Stimulated activated CD4-positive, alpha-beta T cell treated with anti-CD3 and anti-CD28 coated beads, Interleukin-1b, Interleukin-23, amount 100 ng/mL, for 4 hours (primary cell): ENCODE measurements around the gene BCAM.

Experiments
- DNase-seq, 2 donors: peaks; one replicate each; pipeline ENCODE4 v3.0.0-alpha.2; 2020; ENCODE audit warnings: low read depth in 2 of 2

BCAM gene

DNA sequence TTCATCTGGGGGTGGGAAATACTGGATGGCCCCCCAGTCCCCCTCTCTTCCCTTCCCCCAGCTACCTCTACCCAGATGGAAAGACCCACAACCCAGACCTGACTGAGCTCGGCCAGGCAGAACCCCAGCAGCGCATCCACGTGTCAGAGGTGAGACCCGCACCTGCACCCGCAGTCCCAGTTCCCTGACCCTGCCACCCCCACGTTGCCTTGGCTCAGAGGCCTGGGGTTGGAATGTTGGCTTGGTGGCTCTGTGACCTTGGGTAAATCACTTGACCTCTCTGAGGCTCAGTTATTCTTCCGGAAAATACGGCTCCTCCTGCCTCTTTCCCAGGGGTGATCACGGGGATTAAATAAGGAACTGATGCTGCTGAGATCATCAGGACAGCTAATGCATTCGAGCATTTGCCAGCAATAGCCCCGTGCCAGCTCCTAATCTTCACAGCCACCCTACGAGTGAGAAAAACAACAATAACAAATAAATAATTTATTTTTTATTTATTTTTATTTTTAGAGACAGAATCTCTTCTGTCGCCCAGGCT, 18.9 kb upstream of the BCAM start:
- no peak for DNase-seq

DNA sequence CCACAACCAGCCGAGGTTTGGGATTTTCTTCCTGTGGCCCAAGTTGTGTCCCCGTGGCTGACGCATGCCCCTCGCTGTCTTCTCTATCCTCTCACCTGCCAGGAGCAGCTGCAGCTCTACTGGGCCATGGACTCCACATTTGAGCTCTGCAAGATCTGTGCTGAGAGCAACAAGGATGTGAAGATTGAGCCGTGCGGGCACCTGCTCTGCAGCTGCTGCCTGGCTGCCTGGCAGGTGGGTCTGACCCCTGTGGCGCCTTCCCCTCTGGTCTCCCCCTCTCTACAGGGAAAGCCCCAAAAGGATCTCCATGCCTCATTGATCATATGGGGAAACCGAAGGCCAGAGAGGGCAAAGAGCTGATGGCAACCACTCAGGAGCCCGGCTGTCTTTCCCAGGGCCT, 16.6 kb upstream of the BCAM start:
- no peak for DNase-seq

DNA sequence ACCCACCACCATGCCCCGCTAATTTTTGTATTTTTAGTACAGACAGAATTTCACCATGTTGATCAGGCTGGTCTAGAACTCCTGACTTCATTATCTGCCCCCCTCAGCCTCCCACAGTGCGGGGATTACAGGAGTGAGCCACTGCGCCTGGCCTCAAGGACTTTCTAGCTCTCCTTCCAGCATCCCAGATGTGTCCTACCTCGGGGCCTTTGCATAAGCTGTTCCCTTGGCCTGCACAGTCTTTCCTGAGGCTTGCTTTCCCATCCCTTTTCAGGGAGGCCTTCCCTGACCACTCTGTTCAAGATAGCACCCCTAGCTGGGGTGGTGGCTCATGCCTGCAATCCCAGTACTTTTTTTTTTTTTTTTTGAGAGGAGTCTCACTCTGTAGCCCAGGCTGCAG, 14.3 kb upstream of the BCAM start:
- no peak for DNase-seq

DNA sequence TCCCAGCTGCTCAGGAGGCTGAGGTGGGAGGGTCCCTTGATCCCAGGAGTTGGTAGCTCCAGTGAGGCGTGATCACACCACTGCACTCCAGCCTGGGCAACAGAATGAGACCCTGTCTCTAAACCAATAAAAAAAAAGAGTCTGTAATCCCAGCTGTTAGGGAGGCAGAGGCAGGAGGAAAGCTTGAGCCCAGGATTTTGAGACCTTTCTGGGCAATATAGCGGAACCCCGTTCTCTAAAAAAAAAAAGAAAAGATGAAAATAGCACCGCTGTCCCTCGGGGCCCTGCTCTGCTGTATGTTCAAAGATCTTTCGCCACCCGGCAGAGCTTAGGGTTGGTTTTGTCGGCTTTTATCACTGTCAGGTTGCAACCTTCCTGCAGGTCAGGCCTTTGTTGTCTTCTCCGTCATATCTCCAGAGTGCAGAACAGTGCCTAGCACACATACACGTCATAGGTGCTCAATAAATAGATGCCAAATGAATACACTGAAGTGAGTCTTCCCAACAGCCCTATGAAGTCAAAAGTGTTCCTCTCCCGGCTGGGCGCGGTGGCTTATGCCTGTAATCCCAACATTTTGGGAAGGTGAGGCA, 13.4 kb upstream of the BCAM start:
- DNase-seq: no peak

DNA sequence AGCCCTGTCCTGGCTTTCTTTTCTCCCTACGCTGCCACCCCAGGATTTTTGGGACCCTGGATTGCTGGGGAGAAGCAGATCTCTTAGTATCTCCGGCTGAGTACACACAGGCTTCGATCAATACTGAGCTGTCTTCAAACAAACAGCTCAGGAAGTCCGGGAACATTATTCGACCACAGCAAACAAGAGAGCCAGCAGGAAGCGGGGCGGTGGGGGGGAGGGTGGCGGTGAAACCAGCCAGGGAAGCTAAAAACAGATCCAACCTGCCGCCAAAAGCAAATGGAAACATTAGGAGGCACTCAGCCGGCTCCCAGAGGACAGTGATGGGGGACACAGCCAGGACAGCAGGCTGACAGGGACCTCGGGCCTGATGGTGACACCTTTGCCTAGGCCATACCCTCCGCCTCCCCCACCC, 12.2 kb upstream of the BCAM start:
- no peak for DNase-seq

DNA sequence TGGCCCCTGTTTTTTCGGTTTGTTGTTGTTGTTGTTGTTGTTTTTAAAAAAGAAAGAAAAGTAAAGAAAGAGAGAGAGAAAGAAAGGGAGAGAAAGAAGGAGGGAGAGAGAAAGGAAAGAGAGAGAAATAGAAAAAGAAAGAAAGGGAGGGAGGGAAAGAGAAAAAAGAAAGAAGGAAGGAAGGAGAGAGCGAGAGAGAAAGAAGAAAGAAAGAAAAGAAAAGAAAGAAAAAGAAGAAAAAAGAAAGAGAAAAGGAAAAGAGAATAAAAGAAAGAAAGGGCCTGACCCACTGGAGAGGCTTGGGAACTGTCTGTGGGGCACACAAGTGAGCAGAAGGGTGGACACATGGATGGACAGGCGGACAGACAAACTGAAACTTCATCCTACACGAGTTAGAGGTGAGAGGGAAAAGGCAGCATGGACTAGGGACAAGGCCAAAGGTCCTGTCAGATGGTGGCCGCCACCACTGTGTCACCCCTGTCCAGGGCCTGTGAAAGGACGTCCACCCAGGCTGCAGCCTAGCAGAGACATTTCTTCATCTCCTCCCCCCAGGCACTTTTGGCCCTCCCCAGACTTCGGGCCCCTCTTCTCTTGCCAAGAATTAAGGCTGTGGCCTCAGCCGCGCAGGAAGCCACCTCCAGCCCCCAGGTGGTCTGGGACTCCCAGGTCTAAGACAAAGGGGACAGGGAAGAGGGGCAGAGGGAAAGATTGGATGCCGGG, 9.1 kb upstream of the BCAM start:
- DNase-seq: no peak

DNA sequence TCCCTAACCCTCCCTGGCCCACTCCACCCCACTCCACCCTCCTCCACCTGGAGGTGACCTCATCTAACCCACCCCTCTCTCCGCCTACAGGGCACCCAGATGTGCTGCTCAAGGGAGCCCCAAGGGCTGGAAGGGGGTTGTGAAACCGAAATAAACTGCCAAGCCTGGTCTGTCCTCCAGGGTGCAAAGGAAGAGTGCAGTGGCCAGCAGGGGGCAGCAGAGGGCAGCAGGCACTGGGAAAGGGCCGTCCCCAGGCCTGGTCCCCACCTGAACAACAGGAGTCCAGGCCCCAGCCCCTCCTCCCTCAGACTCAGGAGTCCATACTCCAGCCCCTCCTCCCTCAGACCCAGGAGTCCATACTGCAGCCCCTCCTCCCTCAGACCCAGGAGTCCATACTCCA, 8.4 kb upstream of the BCAM start:
- peak; percentile 78 to 82 for DNase-seq

DNA sequence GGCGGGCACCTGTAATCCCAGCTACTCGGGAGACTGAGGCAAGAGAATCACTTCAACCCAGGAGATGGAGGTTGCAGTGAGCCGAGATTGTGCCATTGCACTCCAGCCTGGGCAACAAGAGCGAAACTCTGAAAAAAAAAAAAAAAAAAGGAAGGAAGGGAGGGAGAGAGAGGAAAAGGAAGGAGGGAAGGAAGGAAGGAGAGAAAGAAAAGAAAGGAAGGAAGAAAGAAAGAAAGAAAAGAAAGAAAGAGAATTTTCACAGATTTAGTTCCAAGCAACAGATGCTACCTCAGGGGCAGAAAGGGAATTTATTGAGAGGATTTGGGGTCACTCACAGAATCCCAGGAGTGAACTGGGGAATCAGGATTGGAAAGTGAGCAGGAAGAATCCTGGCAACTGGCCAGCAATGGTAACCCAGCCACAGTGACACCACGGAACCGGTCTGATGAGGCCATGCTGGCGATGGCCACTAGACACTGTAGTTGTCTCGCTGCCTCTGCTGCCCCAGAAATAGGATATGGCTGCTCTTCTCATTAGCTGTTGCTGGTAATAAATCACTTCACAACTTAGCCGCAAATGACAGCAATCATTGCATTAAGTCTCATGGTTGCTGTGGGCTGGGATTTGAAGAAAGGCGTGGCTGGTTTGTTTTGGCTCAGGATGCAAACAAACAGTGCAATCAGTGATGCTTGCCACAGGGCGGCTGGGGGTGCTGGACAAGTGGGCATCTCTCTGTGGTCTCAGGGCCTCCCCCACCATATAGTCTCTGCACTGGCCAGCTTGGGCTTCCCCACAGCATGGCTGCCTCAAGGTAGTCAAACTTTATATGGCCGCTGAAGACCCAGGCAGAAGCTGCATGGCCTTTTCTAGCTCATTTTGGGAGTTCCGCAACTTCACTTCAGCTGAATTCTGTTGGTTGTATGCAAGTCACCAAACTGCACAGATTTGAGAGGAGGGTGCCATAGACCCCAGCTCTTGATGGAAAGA, 5.2 kb upstream of the BCAM start:
- no peak for DNase-seq

DNA sequence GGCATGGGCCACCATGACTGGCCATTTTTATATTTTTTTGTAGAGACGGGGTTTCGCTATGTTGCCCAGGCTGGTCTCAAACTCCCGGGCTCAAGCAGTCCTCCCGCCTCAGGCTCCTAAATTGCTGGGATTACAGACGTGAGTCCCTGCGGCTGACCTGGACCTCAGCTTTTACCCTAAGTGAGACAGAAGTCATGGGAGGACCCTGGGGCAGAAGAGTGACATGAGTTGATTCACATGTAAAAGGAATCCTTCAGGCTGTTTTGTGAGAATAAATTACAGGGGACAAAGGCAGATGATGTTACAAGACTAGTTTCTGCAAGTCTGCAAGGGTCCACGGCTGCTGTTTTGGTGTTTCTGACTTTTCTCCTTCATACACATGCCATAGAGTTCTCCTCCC, 2.6 kb upstream of the BCAM start:
- DNase-seq: no peak

DNA sequence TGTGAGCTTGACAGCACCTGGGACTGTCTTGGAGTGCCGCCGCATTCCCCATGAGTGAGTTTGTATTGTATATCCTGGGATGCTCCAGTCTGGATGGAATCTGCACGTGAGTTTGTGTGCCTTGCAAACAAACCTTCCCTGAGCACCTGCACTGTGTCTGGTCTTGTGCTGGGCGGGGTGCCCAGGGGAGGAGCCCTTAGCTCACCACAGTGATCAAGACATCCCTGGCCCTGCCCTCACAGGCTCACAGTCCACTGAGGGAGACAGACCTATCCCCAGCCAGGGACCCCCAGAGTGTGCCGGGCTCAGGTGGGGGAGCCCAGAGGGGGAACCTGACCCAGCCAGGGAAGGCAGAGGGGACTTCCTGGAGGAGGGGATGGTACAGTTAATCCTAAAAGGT, 1.7 kb upstream of the BCAM start:
- no peak for DNase-seq

DNA sequence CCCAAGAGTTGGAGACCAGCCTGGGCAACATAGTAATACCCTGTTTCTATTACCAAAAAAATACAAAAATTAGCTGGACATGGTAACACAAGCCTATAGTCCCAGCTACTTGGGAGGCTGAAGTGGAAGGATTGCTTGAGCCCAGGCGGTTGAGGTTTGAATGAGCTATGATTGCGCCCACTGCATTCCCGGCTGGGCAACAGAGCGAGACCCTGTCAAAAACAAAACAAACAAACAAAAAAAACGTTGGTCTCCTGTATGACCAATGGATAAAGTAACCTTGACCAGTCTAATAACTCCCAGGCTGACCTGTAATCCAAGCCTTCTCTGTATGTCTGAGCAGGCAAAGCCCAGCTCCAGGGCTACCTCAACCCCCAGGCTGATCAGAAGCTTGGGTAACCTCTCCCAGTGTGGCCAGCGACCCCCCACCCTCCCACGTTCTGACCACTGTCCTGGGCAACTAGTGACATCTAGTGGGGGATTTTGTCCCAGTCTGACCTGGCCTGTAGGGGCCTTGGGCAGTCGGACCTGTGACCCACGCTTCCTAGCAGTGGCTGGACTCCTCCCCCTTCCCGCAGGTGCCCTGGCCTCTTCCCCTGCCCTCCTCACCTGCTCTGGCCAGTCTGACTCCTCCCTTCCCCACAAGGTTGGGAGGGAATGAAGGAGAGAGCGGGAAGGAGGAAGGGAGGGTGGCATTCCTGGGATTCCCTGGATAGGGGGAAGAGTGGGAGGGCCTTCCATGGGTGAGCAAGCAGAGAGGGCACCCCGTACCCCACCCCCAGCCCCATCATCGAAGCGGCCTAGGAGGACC, 1.0 kb upstream of the BCAM start:
- DNase-seq: no peak

DNA sequence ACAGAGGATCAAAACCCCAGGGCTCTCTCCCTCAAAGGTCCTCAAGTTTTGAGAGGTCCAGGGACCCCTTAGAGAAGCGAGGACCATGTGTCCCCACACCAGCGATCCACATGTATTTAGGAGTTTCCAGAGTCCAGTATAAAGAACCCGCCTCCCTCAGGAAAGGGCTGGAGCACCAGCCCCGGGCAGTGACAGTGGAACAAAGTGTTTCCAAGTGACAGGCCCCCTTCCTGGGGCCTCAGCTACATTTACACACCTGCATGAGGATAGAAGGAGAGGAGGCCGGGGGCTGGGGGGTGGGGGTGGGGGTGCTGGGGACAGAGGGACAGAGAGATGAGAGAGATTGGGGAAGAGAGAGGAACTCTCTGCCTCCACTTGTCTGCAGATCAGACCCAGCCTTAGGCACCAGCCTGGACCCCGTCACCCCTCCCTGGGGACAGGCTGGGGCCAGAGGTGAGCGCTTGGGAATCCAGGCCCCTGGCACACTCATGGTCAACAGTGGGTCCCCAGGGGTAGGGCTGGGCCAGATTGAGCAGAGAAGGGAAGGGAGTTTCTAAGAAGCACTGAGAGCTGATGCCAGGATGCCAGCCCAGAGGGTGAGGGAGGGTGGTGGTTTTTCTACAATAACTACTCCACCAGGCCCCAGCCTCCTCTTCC, 802 bp downstream of the BCAM start:
- DNase-seq: no peak

DNA sequence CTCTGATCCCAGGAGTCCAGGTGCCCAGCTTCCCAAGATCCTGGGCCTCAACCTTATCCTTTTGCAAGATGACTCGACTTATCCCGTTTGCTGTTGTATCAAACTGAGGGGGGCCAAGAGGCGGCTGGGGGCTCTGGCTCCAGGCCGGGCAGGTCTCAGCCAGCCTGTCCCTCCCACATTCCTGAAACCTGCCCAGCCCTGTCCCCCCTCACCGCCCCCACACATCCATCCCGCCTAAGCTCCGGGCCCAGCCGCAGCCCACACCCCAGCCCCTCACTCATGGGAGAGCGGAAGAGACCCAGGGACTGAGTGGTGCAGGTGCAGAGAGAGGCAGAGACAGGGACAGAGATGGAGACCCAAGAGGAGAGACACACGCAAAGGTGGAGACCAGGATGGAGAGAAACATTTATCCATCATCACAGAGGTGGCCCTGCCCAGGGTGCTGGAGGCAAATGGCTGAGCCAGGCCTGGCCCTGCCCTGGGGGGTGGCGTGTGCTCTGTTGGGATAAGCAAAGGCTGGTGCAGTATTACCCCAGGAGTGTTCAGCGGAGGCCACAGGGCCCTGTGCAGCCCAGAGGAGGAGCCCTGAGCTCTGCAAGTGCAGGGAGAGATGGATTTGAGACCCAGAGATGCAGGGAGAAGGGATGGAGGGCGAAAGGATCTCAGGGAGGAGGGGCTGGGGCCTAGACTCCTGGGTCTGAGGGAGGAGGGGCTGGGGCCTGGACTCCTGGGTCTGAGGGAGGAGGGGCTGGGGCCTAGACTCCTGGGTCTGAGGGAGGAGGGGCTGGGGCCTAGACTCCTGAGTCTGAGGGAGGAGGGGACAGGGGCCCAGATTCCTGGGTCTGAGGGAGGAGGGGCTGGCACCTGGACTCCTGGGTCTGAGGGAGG, 1.6 kb downstream of the BCAM start:
- DNase-seq: no peak

DNA sequence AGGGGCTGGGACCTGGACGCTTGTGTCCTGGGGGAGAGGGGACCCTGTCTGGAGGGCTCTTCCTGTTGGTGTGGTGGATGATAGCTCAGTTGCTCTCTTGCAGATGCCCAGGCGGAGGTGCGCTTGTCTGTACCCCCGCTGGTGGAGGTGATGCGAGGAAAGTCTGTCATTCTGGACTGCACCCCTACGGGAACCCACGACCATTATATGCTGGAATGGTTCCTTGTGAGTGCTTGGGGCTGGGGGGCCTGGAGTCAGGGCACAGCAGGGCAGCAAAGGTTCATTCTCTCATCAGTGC, 2.2 kb downstream of the BCAM start:
- DNase-seq: no peak

DNA sequence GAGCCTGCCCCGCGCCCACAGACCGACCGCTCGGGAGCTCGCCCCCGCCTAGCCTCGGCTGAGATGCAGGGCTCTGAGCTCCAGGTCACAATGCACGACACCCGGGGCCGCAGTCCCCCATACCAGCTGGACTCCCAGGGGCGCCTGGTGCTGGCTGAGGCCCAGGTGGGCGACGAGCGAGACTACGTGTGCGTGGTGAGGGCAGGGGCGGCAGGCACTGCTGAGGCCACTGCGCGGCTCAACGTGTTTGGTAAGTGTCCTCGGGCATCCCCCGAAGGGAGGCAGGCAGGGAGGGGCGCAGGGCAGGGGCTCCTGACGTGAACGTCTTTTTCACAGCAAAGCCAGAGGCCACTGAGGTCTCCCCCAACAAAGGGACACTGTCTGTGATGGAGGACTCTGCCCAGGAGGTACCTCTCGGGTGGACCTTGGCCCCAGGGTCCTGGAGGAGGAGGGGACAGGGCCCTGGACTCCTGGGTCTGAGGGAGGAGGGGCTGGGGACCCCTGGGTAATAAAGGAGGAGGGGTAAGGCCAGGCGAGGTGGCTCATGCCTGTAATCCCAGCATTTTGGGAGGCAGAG, 3.3 kb downstream of the BCAM start:
- DNase-seq: no peak

DNA sequence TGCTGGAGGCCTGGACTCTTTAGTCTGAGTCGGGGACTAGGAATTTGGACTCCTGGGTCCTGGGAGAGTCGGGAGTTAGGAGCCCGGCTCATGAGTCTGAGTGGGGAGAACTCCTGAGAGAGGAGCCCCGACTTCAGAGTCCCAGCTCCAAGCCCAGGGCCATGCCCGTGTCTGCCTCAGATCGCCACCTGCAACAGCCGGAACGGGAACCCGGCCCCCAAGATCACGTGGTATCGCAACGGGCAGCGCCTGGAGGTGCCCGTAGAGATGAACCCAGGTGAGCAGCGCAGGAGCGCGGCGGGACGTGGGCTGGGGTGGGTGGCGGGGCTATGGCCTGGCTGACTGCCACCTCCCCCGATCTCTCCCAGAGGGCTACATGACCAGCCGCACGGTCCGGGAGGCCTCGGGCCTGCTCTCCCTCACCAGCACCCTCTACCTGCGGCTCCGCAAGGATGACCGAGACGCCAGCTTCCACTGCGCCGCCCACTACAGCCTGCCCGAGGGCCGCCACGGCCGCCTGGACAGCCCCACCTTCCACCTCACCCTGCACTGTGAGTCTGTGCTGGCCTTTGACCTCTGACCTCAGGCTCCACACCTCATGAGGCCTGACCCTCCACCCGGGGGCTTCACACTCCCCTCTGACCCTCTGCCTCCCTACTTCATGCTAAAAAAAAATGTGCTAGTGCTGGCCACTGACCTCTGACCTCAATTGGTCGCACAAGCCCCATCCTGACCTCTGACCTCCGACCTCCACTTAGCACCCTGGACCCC, 4.4 kb downstream of the BCAM start:
- no peak for DNase-seq

DNA sequence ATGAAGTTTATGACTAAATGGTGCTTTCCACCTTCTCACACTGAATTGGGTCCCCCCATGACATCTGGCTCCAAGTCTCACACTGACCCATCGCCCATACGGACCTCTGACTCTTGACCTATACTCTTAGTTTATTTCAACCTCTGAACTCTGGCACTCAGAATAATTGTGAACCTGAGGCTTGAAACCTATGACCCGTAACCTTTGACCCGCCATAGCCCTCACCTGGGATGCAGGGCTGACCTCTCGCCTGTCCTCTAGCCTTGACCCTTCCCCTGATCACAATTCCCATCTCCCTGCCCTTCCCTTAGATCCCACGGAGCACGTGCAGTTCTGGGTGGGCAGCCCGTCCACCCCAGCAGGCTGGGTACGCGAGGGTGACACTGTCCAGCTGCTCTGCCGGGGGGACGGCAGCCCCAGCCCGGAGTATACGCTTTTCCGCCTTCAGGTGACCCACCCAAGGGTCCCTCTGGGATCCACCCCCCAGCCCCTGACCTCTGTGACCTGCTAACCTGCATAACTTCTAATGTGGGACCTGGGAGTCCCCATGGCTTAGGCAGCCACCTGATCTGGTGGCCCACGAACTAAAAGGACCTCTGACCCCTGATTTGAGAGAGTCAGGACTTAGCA, 5.1 kb downstream of the BCAM start:
- no peak for DNase-seq

DNA sequence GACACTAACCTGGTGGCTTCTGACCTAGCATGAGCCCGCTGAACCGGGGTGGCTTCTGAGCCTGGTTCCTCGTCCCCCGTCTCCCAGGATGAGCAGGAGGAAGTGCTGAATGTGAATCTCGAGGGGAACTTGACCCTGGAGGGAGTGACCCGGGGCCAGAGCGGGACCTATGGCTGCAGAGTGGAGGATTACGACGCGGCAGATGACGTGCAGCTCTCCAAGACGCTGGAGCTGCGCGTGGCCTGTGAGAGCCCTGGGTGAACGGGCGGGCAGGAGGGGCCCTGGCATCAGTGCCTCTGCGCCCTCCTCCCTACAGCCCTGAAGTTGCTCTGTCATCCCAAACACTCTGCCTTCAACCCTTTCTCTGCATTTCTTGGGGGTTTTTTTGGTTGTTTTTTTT, 5.6 kb downstream of the BCAM start:
- DNase-seq: no peak

DNA sequence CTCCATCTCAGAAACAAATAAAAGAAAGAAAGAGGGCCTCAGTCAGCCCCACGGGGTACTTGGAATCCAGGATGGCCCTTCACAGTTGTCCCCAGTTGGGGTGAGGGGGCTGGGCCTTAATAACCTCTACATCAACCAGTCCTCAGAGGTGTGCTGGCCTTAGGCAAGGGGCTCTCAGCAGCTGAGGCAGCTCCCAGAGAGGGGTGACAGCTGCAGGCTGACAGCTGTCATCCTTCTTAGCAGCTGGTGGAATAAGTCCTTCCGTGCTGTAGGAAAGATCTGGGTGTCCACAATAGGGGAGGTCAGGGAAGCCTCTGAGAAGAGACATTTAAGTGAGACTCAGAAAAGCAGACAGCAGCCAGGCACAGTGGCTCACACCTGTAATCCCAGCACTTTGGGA, 7.4 kb downstream of the BCAM start:
- DNase-seq: no peak
